Measurements from ENCODE around the gene CADPS. TPM values are rescaled to one million over a fixed set of nuclear protein-coding genes. Genes with fewer than 3 reads are reported as not detected.

Gene CADPS
- total RNA-seq, 1 donor from 2014 or later = 149 TPM

GRCh38 chr3:62482961-62483360 is 392.3 kb downstream of the CADPS start:
- Mint-ChIP-seq H3K4me3 (ENCODE audit: low read depth) (no peak overlapping the region), H3K36me3 (ENCODE audit: insufficient read depth) (peaks cover 5% of the 10 kb centered on the region), H3K27ac (no peak overlapping the region), H3K4me1 (ENCODE audit: low read depth) (no peaks in the 10 kb centered on the region), H3K9me3 (ENCODE audit: low read depth) (no peaks in the 10 kb centered on the region), H3K27me3 (no peaks in the 10 kb centered on the region)
- DNase-seq (ENCODE audit: low spot score, unreplicated experiment) = no peak
- TF ChIP-seq CTCF (IDR thresholded peaks at IDR 0.05; ENCODE audit: unreplicated experiment) = no peak

GRCh38 chr3:62481962-62482361 is 393.3 kb downstream of the CADPS start:
- H3K27ac Mint-ChIP-seq = no peak overlapping the region
- no peak for DNase-seq (ENCODE audit: low spot score, unreplicated experiment)
- no peaks in the 10 kb centered on the region for H3K4me1 Mint-ChIP-seq (ENCODE audit: low read depth)
- TF ChIP-seq CTCF (IDR thresholded peaks at IDR 0.05; ENCODE audit: unreplicated experiment) = no peak
- H3K27me3 Mint-ChIP-seq = no peaks in the 10 kb centered on the region
- no peaks in the 10 kb centered on the region for H3K9me3 Mint-ChIP-seq (ENCODE audit: low read depth)
- no peak overlapping the region for H3K4me3 Mint-ChIP-seq (ENCODE audit: low read depth)
- peaks cover 7% of the 10 kb centered on the region for H3K36me3 Mint-ChIP-seq (ENCODE audit: insufficient read depth)

GRCh38 chr3:62480056-62480455 is 395.2 kb downstream of the CADPS start:
- no peak for TF ChIP-seq CTCF (IDR thresholded peaks at IDR 0.05; ENCODE audit: unreplicated experiment)
- DNase-seq (ENCODE audit: low spot score, unreplicated experiment) = no peak
- peaks cover 2% of the 10 kb centered on the region for H3K4me1 Mint-ChIP-seq (ENCODE audit: low read depth)
- H3K9me3 Mint-ChIP-seq (ENCODE audit: low read depth) = no peaks in the 10 kb centered on the region
- H3K36me3 Mint-ChIP-seq (ENCODE audit: insufficient read depth) = peaks cover 7% of the 10 kb centered on the region
- no peaks in the 10 kb centered on the region for H3K27me3 Mint-ChIP-seq
- H3K27ac Mint-ChIP-seq = no peak overlapping the region
- H3K4me3 Mint-ChIP-seq (ENCODE audit: low read depth) = no peak overlapping the region

- no peak for TF ChIP-seq CTCF (IDR thresholded peaks at IDR 0.05; ENCODE audit: unreplicated experiment)
- H3K9me3 Mint-ChIP-seq (ENCODE audit: low read depth) = no peaks in the 10 kb centered on the region
- no peak overlapping the region for H3K4me3 Mint-ChIP-seq (ENCODE audit: low read depth)
- DNase-seq (ENCODE audit: low spot score, unreplicated experiment) = no peak
- peaks cover 7% of the 10 kb centered on the region for H3K36me3 Mint-ChIP-seq (ENCODE audit: insufficient read depth)
- peaks cover 2% of the 10 kb centered on the region for H3K4me1 Mint-ChIP-seq (ENCODE audit: low read depth)
- no peak overlapping the region for H3K27ac Mint-ChIP-seq
- H3K27me3 Mint-ChIP-seq = no peaks in the 10 kb centered on the region
Observed at GRCh38 chr3:62479326-62479725, 395.9 kb downstream of the CADPS start.

- no peaks in the 10 kb centered on the region for H3K9me3 Mint-ChIP-seq (ENCODE audit: low read depth)
- no peak for TF ChIP-seq CTCF (IDR thresholded peaks at IDR 0.05; ENCODE audit: unreplicated experiment)
- H3K4me1 Mint-ChIP-seq (ENCODE audit: low read depth) = peaks cover 5% of the 10 kb centered on the region
- DNase-seq (ENCODE audit: low spot score, unreplicated experiment) = no peak
- H3K27me3 Mint-ChIP-seq = no peaks in the 10 kb centered on the region
- H3K4me3 Mint-ChIP-seq (ENCODE audit: low read depth) = no peak overlapping the region
- no peak overlapping the region for H3K27ac Mint-ChIP-seq
- peaks cover 20% of the 10 kb centered on the region for H3K36me3 Mint-ChIP-seq (ENCODE audit: insufficient read depth)
Observed at GRCh38 chr3:62475306-62475705, 399.9 kb downstream of the CADPS start.

Measured in progenitor cell of endocrine pancreas (in vitro differentiated cells).